A172 (cell line): ENCODE measurements around the gene DISP2. TPM values are rescaled to one million over a fixed set of nuclear protein-coding genes. Genes with fewer than 3 reads are reported as not detected.

Experiments
- DNase-seq: peaks from one replicate; pipeline ENCODE4 v3.0.0-alpha.2; 2015; ENCODE audit warnings: low spot score
- total RNA-seq: library from RNA; depleted of rRNA; stranded (reverse); fragments of >200 nt; shearing (Covaris generic); gene quantifications from 2 replicates; pipeline ENCODE4 v1.2.3, GENCODE V29; 2014

Gene DISP2
- total RNA-seq, 1 experiment from 2014 or later: 0.36 TPM

GRCh38 chr15:40392986-40393948, 35.2 kb downstream of the DISP2 start:
- DNase-seq: no peak

GRCh38 chr15:40397688-40398412, 39.8 kb downstream of the DISP2 start:
- no peak for DNase-seq

GRCh38 chr15:40398413-40398873, 40.4 kb downstream of the DISP2 start:
- DNase-seq: no peak

- DNase-seq: no peak
Measured at GRCh38 chr15:40399370-40399769, 41.4 kb downstream of the DISP2 start.

GRCh38 chr15:40405501-40406381, 47.7 kb downstream of the DISP2 start, which contains the start of gene IVD:
Gene IVD (plus strand): TSS chr15:40405795. CDS start chr15:40405828, 33 bp downstream.
- peak; percentile 89 for DNase-seq

GRCh38 chr15:40407330-40407990, 49.4 kb downstream of the DISP2 start:
- DNase-seq: no peak

DNA sequence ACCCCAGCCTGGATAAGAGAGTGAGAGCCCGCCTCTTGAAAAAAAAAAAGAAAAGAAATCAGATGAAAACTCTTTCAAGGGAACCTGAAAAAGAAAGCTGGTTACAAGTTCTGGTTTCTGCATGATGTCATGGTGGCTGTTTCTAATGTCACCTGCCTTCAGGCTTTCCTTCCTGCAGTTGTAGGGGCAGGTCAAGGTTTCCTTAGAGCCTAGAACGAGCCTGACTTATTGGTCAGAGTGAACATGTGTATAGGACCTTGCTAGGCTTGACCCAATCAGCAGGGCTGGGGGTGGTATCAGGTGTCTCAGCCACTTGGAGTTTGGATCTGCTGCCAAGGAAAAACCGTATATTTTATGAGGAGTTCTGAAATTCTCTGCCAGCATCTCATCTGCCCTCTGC, 51.3 kb downstream of the DISP2 start:
- DNase-seq: no peak

GRCh38 chr15:40410476-40410875, 52.5 kb downstream of the DISP2 start:
- DNase-seq: no peak

DNA sequence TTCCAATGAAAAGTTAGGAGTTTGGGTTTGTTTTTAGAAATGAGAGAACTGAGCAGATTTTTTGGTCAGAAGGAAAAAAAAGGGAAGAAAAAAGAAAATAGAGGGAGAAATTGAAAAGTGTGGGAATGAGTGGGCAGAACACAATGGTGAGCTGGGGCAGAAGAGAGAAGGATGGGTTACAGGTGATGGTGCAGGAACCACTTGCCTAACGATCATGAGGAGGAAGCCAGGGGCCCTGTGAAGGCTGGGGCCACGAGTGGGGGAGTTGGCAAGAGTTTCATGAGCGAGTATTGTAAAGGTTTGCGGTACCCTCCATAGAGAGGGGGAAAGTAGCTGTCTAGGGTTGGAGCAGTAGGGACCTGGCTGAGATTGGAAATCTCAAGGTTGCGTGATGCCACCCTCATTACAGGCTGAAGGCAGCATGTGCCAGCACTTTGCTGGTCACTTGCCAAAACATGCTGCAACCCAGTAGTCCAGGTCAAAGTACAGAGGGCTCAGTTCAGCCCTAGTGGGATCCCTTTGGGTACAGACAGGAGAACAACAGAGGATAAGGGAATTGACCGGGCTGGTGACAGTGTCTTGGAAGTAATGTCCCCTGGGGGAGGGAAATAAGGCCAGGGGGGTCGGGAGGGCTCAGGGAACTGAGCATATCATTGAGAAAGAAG, 54.2 kb downstream of the DISP2 start:
- DNase-seq: no peak

GRCh38 chr15:40413036-40413435, 55.0 kb downstream of the DISP2 start:
- no peak for DNase-seq

- DNase-seq: no peak
Measured at GRCh38 chr15:40414816-40415215, 56.8 kb downstream of the DISP2 start.

DNA sequence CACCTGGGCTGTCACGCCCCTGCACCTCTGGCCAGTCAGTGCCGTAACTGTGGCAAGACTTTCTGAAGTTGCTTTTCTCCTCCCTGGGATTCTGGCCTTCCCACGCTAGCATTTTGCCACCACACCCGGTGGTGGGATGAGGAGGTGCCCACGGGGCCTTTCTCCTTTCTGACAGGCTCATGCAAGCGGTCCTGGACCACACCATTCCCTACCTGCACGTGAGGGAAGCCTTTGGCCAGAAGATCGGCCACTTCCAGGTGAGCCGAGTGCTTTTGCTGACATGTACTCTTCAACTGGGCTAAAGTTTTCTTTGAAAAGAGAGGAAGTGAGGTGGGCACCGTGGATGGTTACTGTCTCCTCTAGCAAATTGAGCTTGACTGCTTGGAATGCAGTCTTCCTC, 57.2 kb downstream of the DISP2 start:
- DNase-seq: no peak

GRCh38 chr15:40416056-40416455, 58.0 kb downstream of the DISP2 start:
- no peak for DNase-seq

GRCh38 chr15:40418126-40418525, 60.1 kb downstream of the DISP2 start:
- DNase-seq: no peak

DNA sequence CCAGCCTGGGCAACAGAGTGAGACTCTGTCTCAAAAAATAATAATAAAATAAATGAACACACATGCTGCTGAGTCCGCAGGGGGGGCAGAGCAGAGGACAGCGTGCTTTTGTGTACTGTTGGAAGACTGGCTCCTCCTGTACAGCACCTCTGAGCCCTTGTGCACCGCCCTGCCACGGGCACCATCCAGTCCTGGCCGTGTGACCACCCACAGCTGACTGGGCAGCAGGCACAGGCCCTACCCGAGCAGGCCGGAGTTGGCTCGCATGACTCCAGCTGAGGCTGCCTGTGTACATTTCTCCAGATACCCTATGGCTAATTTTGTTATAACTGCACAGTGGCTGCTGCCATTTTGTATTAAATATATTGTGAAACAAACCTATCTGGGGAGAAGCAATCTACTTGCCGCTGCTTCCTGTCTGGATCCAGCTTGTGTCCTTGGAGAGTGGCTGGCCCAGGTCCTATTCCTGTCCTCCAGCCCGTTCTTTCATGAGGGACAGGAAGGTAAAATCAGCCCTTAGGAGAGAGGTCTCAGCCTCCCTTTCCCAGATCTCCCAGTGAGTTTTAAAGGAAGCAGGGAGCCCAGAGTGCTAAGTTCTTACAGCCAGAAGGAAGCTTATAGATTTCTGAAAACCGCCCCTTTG, 62.2 kb downstream of the DISP2 start:
- no peak for DNase-seq

DNA sequence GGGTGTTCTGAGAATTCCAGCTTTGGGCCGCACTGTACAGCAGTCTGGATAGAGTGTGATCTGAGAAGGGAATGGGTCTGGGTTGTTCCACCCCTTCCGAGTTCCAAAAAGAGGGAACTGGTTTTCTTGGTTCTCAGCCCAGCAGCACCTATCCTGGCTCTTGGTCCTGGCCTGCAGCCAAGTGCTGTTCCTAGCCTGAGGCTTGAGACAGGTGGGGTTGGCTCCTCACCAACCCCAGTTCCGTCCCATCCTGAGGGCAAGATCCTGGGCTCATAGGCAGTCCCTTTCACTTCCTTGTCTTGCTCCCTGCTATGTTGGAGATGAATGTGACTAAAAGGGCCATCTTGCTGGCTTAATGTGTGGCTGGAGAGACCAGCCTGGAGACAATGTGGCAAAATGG, 62.8 kb downstream of the DISP2 start:
- no peak for DNase-seq

GRCh38 chr15:40421246-40422157, 63.5 kb downstream of the DISP2 start:
- no peak for DNase-seq

DNA sequence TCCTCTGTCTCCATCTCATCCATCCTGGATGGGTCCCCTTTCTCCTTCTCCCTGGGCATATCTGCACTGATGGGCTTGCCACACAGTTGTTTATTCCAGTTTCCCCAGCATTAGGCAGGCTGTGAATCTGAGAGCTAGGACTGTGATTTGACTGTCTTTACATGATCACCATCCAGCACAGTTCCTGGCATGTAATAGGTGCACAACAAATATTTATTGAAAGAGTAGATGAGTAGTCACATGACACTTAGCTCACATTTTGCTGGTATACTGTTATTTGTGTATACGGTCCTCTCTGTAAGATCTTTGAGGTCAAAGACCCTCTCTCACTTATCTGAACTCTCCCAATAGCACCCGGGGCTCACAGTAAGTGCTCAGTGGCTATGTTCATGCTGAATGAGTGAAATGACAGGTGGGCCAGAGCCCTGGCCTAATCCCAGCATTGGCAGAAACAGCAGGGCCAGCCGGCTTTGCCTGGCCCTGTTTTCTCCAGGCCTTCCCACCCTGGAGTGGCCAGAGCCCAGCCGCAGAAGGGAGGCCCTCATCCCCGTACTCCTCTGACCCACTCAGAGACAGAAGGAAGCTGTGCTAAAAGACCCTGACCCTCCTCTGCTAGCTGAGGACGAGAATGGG, 66.6 kb downstream of the DISP2 start:
- no peak for DNase-seq
